ENCODE results near the gene NLN. TPM values are rescaled to one million over a fixed set of nuclear protein-coding genes. Genes with fewer than 3 reads are reported as not detected.
A peak's percentile ranks its signal among the peaks of the same experiment; 100 is the strongest.
"Not testable (repeated sequence)": the region's sequence is repeated elsewhere in the genome, so short reads cannot be mapped to it uniquely, and the experiment has no call there.

Gene NLN
- total RNA-seq, 2 experiments from 2014 or later: 13.9 to 14.3 TPM

DNA sequence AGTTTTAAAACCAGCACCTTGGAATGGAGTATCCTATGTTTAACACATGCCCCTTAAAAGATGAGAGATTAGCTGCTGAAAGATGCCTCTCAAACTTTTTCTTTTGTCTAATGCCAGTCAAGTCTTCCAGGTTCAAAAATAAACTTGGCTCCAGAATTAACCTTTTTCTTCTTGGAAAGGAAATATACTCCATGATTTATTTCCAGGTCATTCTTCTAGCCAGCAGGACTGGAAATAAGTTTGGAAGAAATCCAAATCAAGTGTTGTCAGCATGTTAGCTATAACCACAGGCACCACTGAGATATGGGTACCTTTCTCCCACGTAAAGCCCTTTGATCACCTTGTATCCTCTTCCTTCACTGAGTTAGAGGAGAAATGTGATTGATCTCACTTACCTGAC, 56.1 kb downstream of the NLN start:
- Mint-ChIP-seq H3K27ac (no peak overlapping the region), H3K4me3 (no peak overlapping the region), H3K4me1 (ENCODE audit: low read depth) (peaks cover 24% of the 10 kb centered on the region), H3K27me3 (ENCODE audit: low read depth) (no peaks in the 10 kb centered on the region), H3K9me3 (ENCODE audit: insufficient read depth) (peaks cover 13% of the 10 kb centered on the region), H3K36me3 (ENCODE audit: low read depth) (peaks cover 49% of the 10 kb centered on the region)
- ATAC-seq (no peak), DNase-seq (no peak)
- POLR2A ChIA-PET: no interaction called here
- CTCF ChIA-PET: interaction anchor here (1.1 kb wide), 1 partner anchor 17 kb away, joined by 11 read pairs; no protein-coding TSS in a partner anchor

- DNase-seq (no peak), ATAC-seq (peak; percentile 91)
- CTCF ChIA-PET: interaction anchor here (1.0 kb wide), 1 partner anchor 18 kb away, joined by 3 read pairs; no protein-coding TSS in a partner anchor
- Mint-ChIP-seq H3K27me3 (ENCODE audit: low read depth) (no peaks in the 10 kb centered on the region), H3K4me3 (peak overlapping the region; percentile 42), H3K27ac (peak overlapping the region; percentile 86), H3K9me3 (ENCODE audit: insufficient read depth) (peaks cover 13% of the 10 kb centered on the region), H3K4me1 (ENCODE audit: low read depth) (peaks cover 21% of the 10 kb centered on the region), H3K36me3 (ENCODE audit: low read depth) (peaks cover 50% of the 10 kb centered on the region)
- POLR2A ChIA-PET: interaction anchor here (0.7 kb wide), 2 partner anchors 15 to 147 kb away, joined by 3 read pairs; partner anchors contain the start of gene ERBIN
Measured at GRCh38 chr5:65779643-65780042, 57.6 kb downstream of the NLN start.

GRCh38 chr5:65788296-65788695, 66.3 kb downstream of the NLN start:
- H3K27me3 Mint-ChIP-seq (ENCODE audit: low read depth); ATAC-seq; H3K9me3 Mint-ChIP-seq (ENCODE audit: insufficient read depth); CTCF ChIA-PET; H3K4me3 Mint-ChIP-seq; H3K27ac Mint-ChIP-seq; DNase-seq: not testable (repeated sequence)
- POLR2A ChIA-PET: interaction anchor here (0.5 kb wide), 1 partner anchor 890 kb away, joined by 4 read pairs; no protein-coding TSS in a partner anchor
- Mint-ChIP-seq H3K36me3 (ENCODE audit: low read depth) (peaks cover 33% of the 10 kb centered on the region), H3K4me1 (ENCODE audit: low read depth) (peaks cover 11% of the 10 kb centered on the region)

DNA sequence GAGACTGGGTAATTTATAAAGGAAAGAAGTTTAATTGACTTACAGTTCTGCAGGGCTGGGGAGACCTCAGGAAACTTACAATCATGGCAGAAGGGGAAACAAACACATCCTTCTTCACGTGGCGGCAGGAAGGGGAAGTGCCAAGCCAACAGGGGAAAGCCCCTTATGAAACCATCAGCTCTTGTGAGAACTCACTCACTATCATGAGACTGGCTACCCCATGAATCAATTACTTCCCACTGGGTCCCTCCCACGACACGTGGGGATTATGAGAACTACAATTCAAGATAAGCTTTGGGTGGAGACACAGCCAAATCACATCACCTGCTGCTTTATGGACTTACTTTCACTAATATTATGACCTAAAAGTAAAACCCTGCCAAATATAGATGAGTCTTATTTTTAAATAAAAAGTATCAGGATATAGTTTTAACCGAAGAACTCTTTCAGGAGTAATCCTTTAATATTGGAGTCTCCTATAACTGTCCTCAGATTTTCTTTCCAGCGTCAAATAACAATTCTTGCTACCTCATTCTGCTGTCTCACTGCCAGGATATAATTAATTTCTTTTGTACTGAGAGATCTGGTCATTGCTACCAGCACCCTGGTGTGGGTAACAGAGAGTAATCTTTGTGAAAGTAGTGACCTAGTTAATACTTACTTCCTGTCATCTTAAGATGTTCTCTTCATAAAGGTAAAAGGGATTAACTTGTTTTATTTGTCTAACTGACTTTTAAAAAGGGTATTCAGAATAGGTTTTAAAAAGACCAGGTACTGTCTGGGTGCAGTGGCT, 68.6 kb downstream of the NLN start:
- ChIA-PET CTCF (interaction anchor here (0.8 to 2.3 kb wide), 2 partner anchors 9 to 12 kb away, joined by 3 to 9 read pairs; no protein-coding TSS in a partner anchor), POLR2A (no interaction called here)
- Mint-ChIP-seq H3K36me3 (ENCODE audit: low read depth) (peaks cover 36% of the 10 kb centered on the region), H3K27ac (no peak overlapping the region), H3K4me3 (no peak overlapping the region), H3K27me3 (ENCODE audit: low read depth) (no peaks in the 10 kb centered on the region), H3K9me3 (ENCODE audit: insufficient read depth) (peaks cover 6% of the 10 kb centered on the region), H3K4me1 (ENCODE audit: low read depth) (peaks cover 11% of the 10 kb centered on the region)
- DNase-seq: peak; percentile 31
- peak; percentile 53 for ATAC-seq

DNA sequence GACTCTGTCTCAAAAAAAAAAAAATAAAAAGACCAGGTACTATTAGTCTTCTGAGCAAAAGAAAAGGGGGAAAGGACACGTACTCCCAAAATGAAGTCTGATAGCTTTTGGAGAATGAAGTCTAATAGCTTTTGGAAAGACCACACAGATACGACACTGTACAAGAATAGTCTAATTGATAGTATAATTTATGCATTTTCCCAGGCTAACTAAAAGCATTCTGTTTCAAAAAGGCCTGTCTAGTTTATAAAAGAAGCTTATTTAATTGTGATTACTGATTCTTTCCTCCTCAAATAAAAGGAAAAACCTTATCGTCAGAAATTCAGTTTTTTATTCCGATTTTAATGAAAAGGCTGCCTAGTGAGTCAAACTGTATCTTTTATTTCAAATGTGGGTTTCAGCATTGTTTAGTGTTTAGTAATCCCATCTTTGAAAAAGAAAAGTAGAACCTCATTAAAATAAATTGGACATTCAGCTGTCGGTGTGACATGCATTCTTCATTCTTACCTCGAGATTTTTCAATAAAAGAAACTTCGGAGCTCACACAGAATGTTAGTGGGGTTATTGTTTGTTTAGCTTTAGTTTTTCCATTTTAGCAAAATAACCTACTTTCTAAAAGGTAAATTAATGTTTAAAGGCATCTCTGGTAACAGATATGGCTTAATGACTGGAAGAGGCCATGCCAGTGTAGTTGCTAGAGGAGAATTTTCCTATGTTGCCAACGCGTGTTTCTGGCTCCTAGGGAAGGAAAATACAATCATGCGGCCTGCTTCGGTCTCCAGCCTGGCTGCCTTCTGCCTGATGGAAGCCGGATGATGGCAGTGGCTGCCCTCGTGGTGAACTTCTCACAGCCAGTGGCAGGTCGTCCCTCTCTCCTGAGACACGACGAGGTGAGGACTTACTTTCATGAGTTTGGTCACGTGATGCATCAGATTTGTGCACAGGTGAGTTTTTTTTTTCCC, 70.0 kb downstream of the NLN start:
- POLR2A ChIA-PET: no interaction called here
- no peak for DNase-seq
- Mint-ChIP-seq H3K4me3 (no peak overlapping the region), H3K27me3 (ENCODE audit: low read depth) (no peaks in the 10 kb centered on the region), H3K9me3 (ENCODE audit: insufficient read depth) (peaks cover 6% of the 10 kb centered on the region), H3K27ac (no peak overlapping the region), H3K4me1 (ENCODE audit: low read depth) (peaks cover 15% of the 10 kb centered on the region), H3K36me3 (ENCODE audit: low read depth) (peaks cover 37% of the 10 kb centered on the region)
- no peak for ATAC-seq
- CTCF ChIA-PET: interaction anchor here (0.9 to 2.3 kb wide), 2 partner anchors 10 to 74 kb away, joined by 3 to 9 read pairs; no protein-coding TSS in a partner anchor

- no peak for ATAC-seq
- H3K27me3 Mint-ChIP-seq (ENCODE audit: low read depth): no peaks in the 10 kb centered on the region
- no peak overlapping the region for H3K27ac Mint-ChIP-seq
- no peaks in the 10 kb centered on the region for H3K9me3 Mint-ChIP-seq (ENCODE audit: insufficient read depth)
- H3K4me1 Mint-ChIP-seq (ENCODE audit: low read depth): peaks cover 5% of the 10 kb centered on the region
- DNase-seq: no peak
- ChIA-PET CTCF (interaction anchor here (1.0 kb wide), 1 partner anchor 15 kb away, joined by 3 read pairs; no protein-coding TSS in a partner anchor), POLR2A (no interaction called here)
- H3K36me3 Mint-ChIP-seq (ENCODE audit: low read depth): peaks cover 19% of the 10 kb centered on the region
- no peak overlapping the region for H3K4me3 Mint-ChIP-seq
Measured at GRCh38 chr5:65796269-65796668, 74.3 kb downstream of the NLN start.

DNA sequence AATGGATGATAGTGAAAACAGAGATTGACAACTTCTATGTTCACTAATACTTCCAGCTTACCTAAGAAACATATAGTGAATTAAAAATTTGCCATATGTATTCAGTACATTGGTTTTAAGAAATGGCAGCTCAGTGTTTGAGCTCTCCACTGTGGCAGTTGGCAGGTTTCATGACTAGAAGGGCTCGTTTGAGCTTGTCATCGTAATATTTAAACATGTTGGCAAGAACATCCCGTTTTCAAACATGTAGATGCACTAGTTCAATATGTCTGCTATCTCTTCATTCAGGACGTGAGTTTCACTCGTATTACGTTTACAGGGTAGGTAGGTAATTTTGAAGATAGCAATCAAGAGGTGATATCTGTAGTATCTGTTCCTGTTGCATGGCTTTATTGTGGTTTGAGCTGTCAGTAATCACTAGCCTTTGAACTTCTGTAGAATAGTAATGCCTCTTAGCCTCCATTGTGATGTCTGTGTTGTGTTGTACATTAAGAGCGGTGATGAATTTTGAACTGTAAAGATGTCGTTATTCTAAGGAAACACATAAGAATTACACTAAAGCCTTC, 74.8 kb downstream of the NLN start:
- no peak for ATAC-seq

GRCh38 chr5:65797481-65797880, 75.5 kb downstream of the NLN start:
- no peak overlapping the region for H3K27ac Mint-ChIP-seq
- H3K27me3 Mint-ChIP-seq (ENCODE audit: low read depth): no peaks in the 10 kb centered on the region
- H3K4me3 Mint-ChIP-seq: no peak overlapping the region
- ChIA-PET CTCF (no interaction called here), POLR2A (interaction anchor here (0.7 kb wide), 1 partner anchor 68 kb away, joined by 3 read pairs; no protein-coding TSS in a partner anchor)
- peaks cover 11% of the 10 kb centered on the region for H3K4me1 Mint-ChIP-seq (ENCODE audit: low read depth)
- ATAC-seq (no peak), DNase-seq (no peak)
- H3K9me3 Mint-ChIP-seq (ENCODE audit: insufficient read depth): peaks cover 7% of the 10 kb centered on the region
- peaks cover 28% of the 10 kb centered on the region for H3K36me3 Mint-ChIP-seq (ENCODE audit: low read depth)

More for the DNA sequence above, 74.8 kb downstream of the NLN start:
- peaks cover 9% of the 10 kb centered on the region for H3K4me1 Mint-ChIP-seq (ENCODE audit: low read depth)
- H3K9me3 Mint-ChIP-seq (ENCODE audit: insufficient read depth): peaks cover 3% of the 10 kb centered on the region
- no peaks in the 10 kb centered on the region for H3K27me3 Mint-ChIP-seq (ENCODE audit: low read depth)
- no peak overlapping the region for H3K27ac Mint-ChIP-seq
- POLR2A ChIA-PET: no interaction called here
- no peak overlapping the region for H3K4me3 Mint-ChIP-seq
- CTCF ChIA-PET: interaction anchor here (1.0 kb wide), 1 partner anchor 16 kb away, joined by 3 read pairs; no protein-coding TSS in a partner anchor
- peaks cover 24% of the 10 kb centered on the region for H3K36me3 Mint-ChIP-seq (ENCODE audit: low read depth)
- no peak for DNase-seq

DNA sequence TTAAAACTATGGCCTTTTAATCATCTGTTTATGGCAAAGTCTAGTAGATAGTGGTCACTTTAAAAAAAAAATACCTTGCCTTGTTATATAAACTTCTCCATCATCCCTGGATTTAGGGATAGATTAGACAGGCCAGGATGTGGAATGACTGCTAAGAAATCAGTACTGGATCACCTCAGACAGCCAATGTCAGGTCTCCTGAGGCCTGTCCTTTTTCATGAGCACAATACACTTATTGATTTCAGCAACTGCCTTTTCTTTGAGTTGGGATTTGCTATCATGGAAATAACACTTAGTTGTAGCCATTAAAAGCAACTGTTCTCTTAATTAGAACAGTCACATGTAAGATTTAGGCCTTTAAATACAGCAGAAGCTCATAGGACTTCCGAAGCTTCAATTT, 77.9 kb downstream of the NLN start:
- Mint-ChIP-seq H3K27ac (no peak overlapping the region), H3K4me3 (no peak overlapping the region), H3K4me1 (ENCODE audit: low read depth) (peaks cover 29% of the 10 kb centered on the region), H3K9me3 (ENCODE audit: insufficient read depth) (peaks cover 14% of the 10 kb centered on the region), H3K36me3 (ENCODE audit: low read depth) (peaks cover 36% of the 10 kb centered on the region), H3K27me3 (ENCODE audit: low read depth) (no peaks in the 10 kb centered on the region)
- ATAC-seq (no peak), DNase-seq (no peak)
- ChIA-PET CTCF (no interaction called here), POLR2A (no interaction called here)

DNA sequence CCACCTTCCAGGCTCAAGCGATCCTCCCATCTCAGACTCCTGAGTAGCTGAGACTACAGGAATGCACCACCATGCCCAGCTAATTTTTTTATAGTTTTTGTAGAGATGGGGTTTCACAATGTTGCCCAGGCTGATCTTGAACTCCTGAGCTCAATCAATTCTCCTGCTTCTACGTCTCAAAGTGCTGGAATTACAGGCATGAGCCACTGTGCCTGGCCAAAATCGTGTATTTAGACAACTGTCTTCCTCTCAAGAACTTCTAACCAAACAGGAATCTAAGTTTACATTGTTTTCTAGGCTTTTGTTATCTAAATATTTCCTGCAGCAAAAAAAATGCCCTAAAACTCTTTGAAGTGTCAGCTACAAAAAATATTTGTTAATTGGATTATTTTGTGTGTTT, 78.8 kb downstream of the NLN start:
- ChIA-PET CTCF (no interaction called here), POLR2A (no interaction called here)
- no peak for DNase-seq
- Mint-ChIP-seq H3K27ac (no peak overlapping the region), H3K4me3 (no peak overlapping the region), H3K36me3 (ENCODE audit: low read depth) (peaks cover 44% of the 10 kb centered on the region), H3K27me3 (ENCODE audit: low read depth) (no peaks in the 10 kb centered on the region), H3K9me3 (ENCODE audit: insufficient read depth) (peaks cover 14% of the 10 kb centered on the region), H3K4me1 (ENCODE audit: low read depth) (peaks cover 34% of the 10 kb centered on the region)
- no peak for ATAC-seq

GRCh38 chr5:65801352-65801783, 79.4 kb downstream of the NLN start:
- POLR2A ChIA-PET: no interaction called here
- Mint-ChIP-seq H3K4me3 (no peak overlapping the region), H3K36me3 (ENCODE audit: low read depth) (peaks cover 50% of the 10 kb centered on the region), H3K4me1 (ENCODE audit: low read depth) (peaks cover 34% of the 10 kb centered on the region), H3K27ac (no peak overlapping the region), H3K27me3 (ENCODE audit: low read depth) (no peaks in the 10 kb centered on the region), H3K9me3 (ENCODE audit: insufficient read depth) (peaks cover 14% of the 10 kb centered on the region)
- DNase-seq (no peak), ATAC-seq (no peak)
- CTCF ChIA-PET: interaction anchor here (0.6 to 1.6 kb wide), 2 partner anchors 10 to 142 kb away, joined by 3 read pairs; no protein-coding TSS in a partner anchor
